HepG2 (cell line): ENCODE measurements around the gene GAS2. TPM values are rescaled to one million over a fixed set of nuclear protein-coding genes. Genes with fewer than 3 reads are reported as not detected.
A peak's percentile ranks its signal among the peaks of the same experiment; 100 is the strongest.

Source experiments
- BRCA1 ChIP-seq: sonication (generic); formaldehyde crosslinking; IDR thresholded peaks from 2 replicates; pipeline ENCODE4 v1.4.0; 2020; ENCODE audit warnings: missing genetic modification reagents
- CEBPB ChIP-seq: IDR thresholded peaks from 2 replicates; pipeline ENCODE4 v1.6.1; 2011; ENCODE audit warnings: low read depth, low read length, improper control_type of control experiment, borderline replicate concordance
- FOXK1 ChIP-seq: sonication (generic); formaldehyde crosslinking; IDR thresholded peaks from 2 replicates; pipeline ENCODE4 v1.4.0; 2020; ENCODE audit warnings: low read depth, missing genetic modification reagents, borderline replicate concordance
- JDP2 ChIP-seq: sonication (generic); formaldehyde crosslinking; IDR thresholded peaks from 2 replicates; pipeline ENCODE4 v1.8.1; 2022; ENCODE audit warnings: missing genetic modification reagents, borderline replicate concordance
- KAT7 ChIP-seq: IDR thresholded peaks from 2 replicates; pipeline ENCODE4 v1.6.1; 2018; ENCODE audit warnings: borderline replicate concordance, missing compliant biosample characterization
- KDM3A ChIP-seq: IDR thresholded peaks from 2 replicates; pipeline ENCODE4 v1.6.1; 2018; ENCODE audit warnings: low read depth, missing compliant biosample characterization
- KDM4B ChIP-seq: sonication (generic); formaldehyde crosslinking; IDR thresholded peaks from 2 replicates; pipeline ENCODE4 v1.4.0; 2020; ENCODE audit warnings: missing genetic modification reagents
- MIXL1 ChIP-seq: IDR thresholded peaks from 2 replicates; pipeline ENCODE4 v1.6.1; 2016
- MTA1 ChIP-seq: sonication (generic); formaldehyde crosslinking; IDR thresholded peaks from 2 replicates; pipeline ENCODE4 v1.4.0; 2020; ENCODE audit warnings: missing genetic modification reagents, mild to moderate bottlenecking, borderline replicate concordance
- MYC ChIP-seq: sonication (generic); formaldehyde crosslinking; IDR thresholded peaks from 2 replicates; pipeline ENCODE4 v1.9.0; 2021; ENCODE audit warnings: missing genetic modification reagents, borderline replicate concordance
- ZNF143 ChIP-seq: sonication (generic); formaldehyde crosslinking; IDR thresholded peaks from 2 replicates; pipeline ENCODE4 v1.4.0; 2020; ENCODE audit warnings: missing genetic modification reagents
- ZNF232 ChIP-seq: sonication (generic); formaldehyde crosslinking; IDR thresholded peaks from 2 replicates; pipeline ENCODE4 v1.4.0; 2020; ENCODE audit warnings: missing genetic modification reagents, borderline replicate concordance
- ZNF264 ChIP-seq: sonication (generic); formaldehyde crosslinking; IDR thresholded peaks from 2 replicates; pipeline ENCODE4 v1.4.0; 2020; ENCODE audit warnings: missing genetic modification reagents
- ZNF367 ChIP-seq: sonication (generic); formaldehyde crosslinking; IDR thresholded peaks from 2 replicates; pipeline ENCODE4 v1.4.0; 2020; ENCODE audit warnings: missing genetic modification reagents, borderline replicate concordance
- ZNF383 ChIP-seq: sonication (generic); formaldehyde crosslinking; IDR thresholded peaks from 2 replicates; pipeline ENCODE4 v1.4.0; 2020; ENCODE audit warnings: missing genetic modification reagents, mild to moderate bottlenecking, borderline replicate concordance
- ZNF607 ChIP-seq: sonication (generic); formaldehyde crosslinking; IDR thresholded peaks from 2 replicates; pipeline ENCODE4 v1.5.1; 2020; ENCODE audit warnings: missing genetic modification reagents, mild to moderate bottlenecking, borderline replicate concordance
- ZNF709 ChIP-seq: sonication (generic); formaldehyde crosslinking; IDR thresholded peaks from 2 replicates; pipeline ENCODE4 v1.5.0; 2020; ENCODE audit warnings: mild to moderate bottlenecking, missing genetic modification reagents
- ZNF775 ChIP-seq: sonication (generic); formaldehyde crosslinking; IDR thresholded peaks from 2 replicates; pipeline ENCODE4 v1.4.0; 2020; ENCODE audit warnings: missing genetic modification reagents, mild to moderate bottlenecking, moderate library complexity, borderline replicate concordance
- polyA plus RNA-seq, 8 experiments: library from polyadenylated mRNA; depleted of rRNA in 3 of 8; stranded (reverse) in 7 of 8; unstranded in 1 of 8; fragments of >200 nt; fragmentation: Illumina TruSeq in 4 of 8; extraction: Trizol in 4 of 8; gene quantifications; 2 replicates each; pipeline versions ENCODE4 v1.2.1 to v1.2.3, GENCODE V29; 2011 to 2016; ENCODE audit warnings: low read depth in 4 of 8, missing spikeins in 1 of 8, mixed read lengths in 1 of 8; ENCODE audit not compliant: insufficient read depth in 1 of 8
- total RNA-seq, 5 experiments: library from RNA; depleted of rRNA; stranded (reverse); fragments of >200 nt; fragmentation: Illumina TruSeq; extraction: Trizol; gene quantifications; 2 replicates each; pipeline ENCODE4 v1.2.3, GENCODE V29; 2016; ENCODE audit warnings: low read depth in 1 of 5
- TF ChIP-seq, protein P1 (sequence below): sonication (generic); formaldehyde crosslinking; IDR thresholded peaks from 2 replicates; pipeline ENCODE4 v1.5.0; 2020; ENCODE audit warnings: mild to moderate bottlenecking, missing genetic modification reagents, borderline replicate concordance
- TF ChIP-seq, protein P2 (sequence below): sonication (generic); formaldehyde crosslinking; IDR thresholded peaks from 2 replicates; pipeline ENCODE4 v1.5.1; 2020; ENCODE audit warnings: missing genetic modification reagents, mild to moderate bottlenecking, borderline replicate concordance
- TF ChIP-seq, protein P3 (sequence below): sonication (generic); formaldehyde crosslinking; IDR thresholded peaks from 2 replicates; pipeline ENCODE4 v1.8.0; 2022; ENCODE audit warnings: mild to moderate bottlenecking, missing genetic modification reagents

Gene GAS2
- total and polyA plus RNA-seq, 2 of the 13 experiments (the other 11 are each of a cell fraction or from before 2014, with no cell fraction given): 26.0 to 85.1 TPM

DNA sequence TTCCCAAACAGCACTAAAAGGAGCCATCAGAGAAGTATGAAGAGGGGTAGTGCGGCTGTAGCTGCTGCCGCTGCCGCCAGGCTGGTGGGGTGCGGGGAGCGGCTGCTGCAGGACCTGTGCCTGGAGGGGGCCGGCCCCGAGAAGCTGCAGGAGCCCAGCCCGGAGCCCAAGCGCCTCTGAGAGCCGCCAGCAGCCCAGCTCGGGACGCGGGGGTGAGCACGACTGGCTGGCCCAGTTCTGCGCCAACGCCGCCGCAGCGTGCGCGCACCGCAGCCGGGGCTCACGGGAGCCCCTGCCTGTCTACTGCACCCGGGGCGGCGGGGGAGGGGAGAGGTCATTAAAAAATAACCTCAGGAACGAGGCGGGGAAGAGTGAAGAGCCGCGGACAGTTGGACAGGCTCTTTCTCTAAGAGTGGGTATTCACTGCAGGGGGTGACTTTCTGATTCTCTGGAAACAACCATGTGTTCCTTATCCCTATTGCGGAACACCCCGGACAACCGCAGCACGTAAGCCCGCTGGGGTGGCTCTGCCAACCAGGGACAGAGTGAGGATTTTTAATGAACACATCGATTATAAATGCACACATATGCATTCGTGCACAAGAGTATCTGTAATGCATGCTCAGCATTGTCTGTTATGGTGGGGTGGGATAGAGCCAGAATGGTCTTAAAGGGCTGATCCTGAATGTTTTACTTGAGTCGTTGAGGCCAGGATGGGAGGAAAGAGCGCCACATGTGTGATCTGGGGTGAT is 453 bp downstream of the GAS2 start (continued):
- TF ChIP-seq ZNF607 (CRISPR knock-in tag) (no peak), MTA1 (peak; percentile 76; the same call in 1 of the 2 replicates), CEBPB (peak; percentile 41; the same call in 1 of the 2 replicates), ZNF367 (CRISPR knock-in tag) (no peak), KDM4B (CRISPR knock-in tag) (no peak), FOXK1 (no peak), MYC (peak; percentile 87), JDP2 (CRISPR knock-in tag) (no peak), KDM3A (CRISPR knock-in tag) (peak; percentile 65; the same call in 1 of the 2 replicates), ZNF383 (CRISPR knock-in tag) (no peak), ZNF143 (CRISPR knock-in tag) (peak; percentile 61; the same call in 1 of the 2 replicates), BRCA1 (CRISPR knock-in tag) (peak; percentile 47; the same call in 1 of the 2 replicates), ZNF264 (CRISPR knock-in tag) (0 out of 2 replicates have a peak, but pooled peaks have one; percentile 12), ZNF709 (no peak), KAT7 (CRISPR knock-in tag) (peak; percentile 33; the same call in 1 of the 2 replicates), ZNF232 (no peak), MIXL1 (CRISPR knock-in tag) (no peak), ZNF775 (no peak)
- TF ChIP-seq, protein P1, sequence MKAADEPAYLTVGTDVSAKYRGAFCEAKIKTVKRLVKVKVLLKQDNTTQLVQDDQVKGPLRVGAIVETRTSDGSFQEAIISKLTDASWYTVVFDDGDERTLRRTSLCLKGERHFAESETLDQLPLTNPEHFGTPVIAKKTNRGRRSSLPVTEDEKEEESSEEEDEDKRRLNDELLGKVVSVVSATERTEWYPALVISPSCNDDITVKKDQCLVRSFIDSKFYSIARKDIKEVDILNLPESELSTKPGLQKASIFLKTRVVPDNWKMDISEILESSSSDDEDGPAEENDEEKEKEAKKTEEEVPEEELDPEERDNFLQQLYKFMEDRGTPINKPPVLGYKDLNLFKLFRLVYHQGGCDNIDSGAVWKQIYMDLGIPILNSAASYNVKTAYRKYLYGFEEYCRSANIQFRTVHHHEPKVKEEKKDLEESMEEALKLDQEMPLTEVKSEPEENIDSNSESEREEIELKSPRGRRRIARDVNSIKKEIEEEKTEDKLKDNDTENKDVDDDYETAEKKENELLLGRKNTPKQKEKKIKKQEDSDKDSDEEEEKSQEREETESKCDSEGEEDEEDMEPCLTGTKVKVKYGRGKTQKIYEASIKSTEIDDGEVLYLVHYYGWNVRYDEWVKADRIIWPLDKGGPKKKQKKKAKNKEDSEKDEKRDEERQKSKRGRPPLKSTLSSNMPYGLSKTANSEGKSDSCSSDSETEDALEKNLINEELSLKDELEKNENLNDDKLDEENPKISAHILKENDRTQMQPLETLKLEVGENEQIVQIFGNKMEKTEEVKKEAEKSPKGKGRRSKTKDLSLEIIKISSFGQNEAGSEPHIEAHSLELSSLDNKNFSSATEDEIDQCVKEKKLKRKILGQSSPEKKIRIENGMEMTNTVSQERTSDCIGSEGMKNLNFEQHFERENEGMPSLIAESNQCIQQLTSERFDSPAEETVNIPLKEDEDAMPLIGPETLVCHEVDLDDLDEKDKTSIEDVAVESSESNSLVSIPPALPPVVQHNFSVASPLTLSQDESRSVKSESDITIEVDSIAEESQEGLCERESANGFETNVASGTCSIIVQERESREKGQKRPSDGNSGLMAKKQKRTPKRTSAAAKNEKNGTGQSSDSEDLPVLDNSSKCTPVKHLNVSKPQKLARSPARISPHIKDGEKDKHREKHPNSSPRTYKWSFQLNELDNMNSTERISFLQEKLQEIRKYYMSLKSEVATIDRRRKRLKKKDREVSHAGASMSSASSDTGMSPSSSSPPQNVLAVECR (CRISPR knock-in tag): peak; percentile 51; the same call in 1 of the 2 replicates
- TF ChIP-seq, protein P2, sequence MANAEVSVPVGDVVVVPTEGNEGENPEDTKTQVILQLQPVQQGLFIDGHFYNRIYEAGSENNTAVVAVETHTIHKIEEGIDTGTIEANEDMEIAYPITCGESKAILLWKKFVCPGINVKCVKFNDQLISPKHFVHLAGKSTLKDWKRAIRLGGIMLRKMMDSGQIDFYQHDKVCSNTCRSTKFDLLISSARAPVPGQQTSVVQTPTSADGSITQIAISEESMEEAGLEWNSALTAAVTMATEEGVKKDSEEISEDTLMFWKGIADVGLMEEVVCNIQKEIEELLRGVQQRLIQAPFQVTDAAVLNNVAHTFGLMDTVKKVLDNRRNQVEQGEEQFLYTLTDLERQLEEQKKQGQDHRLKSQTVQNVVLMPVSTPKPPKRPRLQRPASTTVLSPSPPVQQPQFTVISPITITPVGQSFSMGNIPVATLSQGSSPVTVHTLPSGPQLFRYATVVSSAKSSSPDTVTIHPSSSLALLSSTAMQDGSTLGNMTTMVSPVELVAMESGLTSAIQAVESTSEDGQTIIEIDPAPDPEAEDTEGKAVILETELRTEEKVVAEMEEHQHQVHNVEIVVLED (CRISPR knock-in tag): peak; percentile 63
- TF ChIP-seq, protein P3, sequence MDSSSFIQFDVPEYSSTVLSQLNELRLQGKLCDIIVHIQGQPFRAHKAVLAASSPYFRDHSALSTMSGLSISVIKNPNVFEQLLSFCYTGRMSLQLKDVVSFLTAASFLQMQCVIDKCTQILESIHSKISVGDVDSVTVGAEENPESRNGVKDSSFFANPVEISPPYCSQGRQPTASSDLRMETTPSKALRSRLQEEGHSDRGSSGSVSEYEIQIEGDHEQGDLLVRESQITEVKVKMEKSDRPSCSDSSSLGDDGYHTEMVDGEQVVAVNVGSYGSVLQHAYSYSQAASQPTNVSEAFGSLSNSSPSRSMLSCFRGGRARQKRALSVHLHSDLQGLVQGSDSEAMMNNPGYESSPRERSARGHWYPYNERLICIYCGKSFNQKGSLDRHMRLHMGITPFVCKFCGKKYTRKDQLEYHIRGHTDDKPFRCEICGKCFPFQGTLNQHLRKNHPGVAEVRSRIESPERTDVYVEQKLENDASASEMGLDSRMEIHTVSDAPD (CRISPR knock-in tag): no peak
